Epithelial cell of esophagus (primary cell): ENCODE measurements around the gene SH2B2.

ENCODE experiments used
- DNase-seq: peaks from one replicate; pipeline ENCODE4 v3.0.0; 2010; ENCODE audit warnings: low read depth
- H3K4me3 ChIP-seq: 2 replicates; pipeline ENCODE4 v1.5.1; 2011; ENCODE audit warnings: mild to moderate bottlenecking, low read length, control low read depth
- CTCF ChIP-seq: IDR thresholded peaks from 2 replicates; pipeline ENCODE4 v1.5.1; 2011; ENCODE audit warnings: low read depth, mild to moderate bottlenecking, low read length, control low read depth, inconsistent platforms; ENCODE audit not compliant: insufficient read depth; ENCODE audit errors: missing control alignments

SH2B2 gene

GRCh38 chr7:102286237-102287110 is at the start of gene SH2B2:
Gene SH2B2, plus strand, starts transcription at chr7:102286868. Its CDS starts 13,683 bp downstream, at chr7:102300551.
- H3K4me3 ChIP-seq = peak within 1 kb of the TSS; percentile 56
- no peak for TF ChIP-seq CTCF
- DNase-seq = peak; percentile 54

- H3K4me3 ChIP-seq = no peak overlapping the region
- no peak for DNase-seq
- TF ChIP-seq CTCF = no peak
Observed at GRCh38 chr7:102239206-102239820, 47.4 kb upstream of the SH2B2 start.

GRCh38 chr7:102241431-102241830 is 45.2 kb upstream of the SH2B2 start:
- no peak for DNase-seq
- H3K4me3 ChIP-seq = no peak overlapping the region
- TF ChIP-seq CTCF = no peak

- TF ChIP-seq CTCF = no peak
- peak; percentile 39 for DNase-seq
- no peak overlapping the region for H3K4me3 ChIP-seq
Observed at GRCh38 chr7:102244601-102245000, 42.1 kb upstream of the SH2B2 start.

GRCh38 chr7:102248081-102248455 is 38.6 kb upstream of the SH2B2 start:
- no peak for DNase-seq
- TF ChIP-seq CTCF = no peak
- no peak overlapping the region for H3K4me3 ChIP-seq

GRCh38 chr7:102248456-102249395 is 37.9 kb upstream of the SH2B2 start:
- no peak overlapping the region for H3K4me3 ChIP-seq
- no peak for TF ChIP-seq CTCF
- DNase-seq = no peak
